Hematopoietic multipotent progenitor cell treated with erythropoietin and hydrocortisone succinate and interleukin-3 and kit ligand, for 15 days (in vitro differentiated cells): ENCODE data around the gene PROSER2.

Source experiments
- DNase-seq: peaks from one replicate; pipeline ENCODE4 v3.0.0-alpha.2; 2015; ENCODE audit warnings: low spot score

PROSER2 gene

DNA sequence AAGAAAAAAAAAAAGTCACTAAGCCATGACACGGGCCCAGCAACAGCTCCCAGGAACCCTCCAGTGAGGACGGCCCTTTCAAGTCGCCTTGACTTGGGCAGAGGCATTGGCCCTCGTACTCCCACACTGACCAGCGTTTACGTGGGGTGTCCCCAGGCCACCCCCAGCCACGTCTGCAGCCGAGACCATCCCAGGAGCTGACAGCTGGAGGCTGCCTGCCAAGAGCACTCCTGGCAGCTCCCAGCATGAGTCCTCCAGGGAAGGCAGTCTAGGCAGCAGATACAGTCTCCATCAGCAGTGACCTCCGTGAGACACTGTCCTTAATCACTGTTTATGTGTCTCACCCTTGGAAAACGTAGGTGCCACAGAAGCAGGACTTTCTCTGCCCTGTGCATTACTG, 86.5 kb downstream of the PROSER2 start:
- no peak for DNase-seq

DNA sequence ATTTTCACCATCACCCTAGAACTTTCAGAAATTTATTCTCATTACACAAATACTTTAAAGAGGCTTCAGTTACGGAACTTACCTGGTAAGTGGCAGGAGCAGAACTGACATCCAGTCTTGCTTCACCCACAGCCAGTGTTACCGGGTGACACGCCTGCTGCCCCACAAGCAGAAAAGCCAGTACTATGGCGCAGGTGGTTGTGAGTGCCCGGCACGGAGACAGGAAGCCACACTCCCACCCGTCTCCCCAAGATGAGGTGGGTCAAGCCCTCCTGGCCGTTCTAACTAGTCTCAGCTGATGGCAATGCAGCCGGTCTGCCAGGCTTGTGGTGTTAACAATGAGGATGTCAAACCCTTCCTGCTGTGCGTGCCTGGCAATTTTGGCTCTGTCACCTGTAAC, 86.9 kb downstream of the PROSER2 start:
- no peak for DNase-seq

DNA sequence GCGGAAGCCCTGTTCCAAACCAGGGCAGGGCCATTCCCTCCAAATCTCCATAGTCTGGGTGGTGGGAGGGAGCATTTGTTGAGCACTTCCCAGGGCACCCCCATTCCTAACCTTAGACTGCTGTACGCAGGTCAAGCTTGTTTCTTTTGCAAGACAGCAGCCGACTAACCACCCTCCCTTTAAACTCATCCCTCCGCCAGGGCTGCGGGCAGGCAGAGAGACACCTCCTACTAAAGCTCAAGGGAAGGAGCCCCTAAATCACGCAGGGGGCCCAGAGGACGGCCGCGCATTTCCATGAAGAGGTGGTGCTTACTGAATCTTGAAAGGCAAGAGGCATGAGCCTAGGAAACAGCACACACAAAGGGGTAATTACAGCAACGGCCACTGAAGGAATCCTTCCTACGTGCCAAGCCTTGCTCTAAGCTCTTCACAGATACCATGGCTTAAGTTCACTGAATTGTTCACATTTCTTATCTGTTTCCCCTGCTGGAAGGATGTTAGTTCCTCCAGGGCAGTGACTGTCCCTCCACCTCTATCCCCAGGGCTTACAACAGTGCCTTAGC, 90.0 kb downstream of the PROSER2 start:
- no peak for DNase-seq

DNA sequence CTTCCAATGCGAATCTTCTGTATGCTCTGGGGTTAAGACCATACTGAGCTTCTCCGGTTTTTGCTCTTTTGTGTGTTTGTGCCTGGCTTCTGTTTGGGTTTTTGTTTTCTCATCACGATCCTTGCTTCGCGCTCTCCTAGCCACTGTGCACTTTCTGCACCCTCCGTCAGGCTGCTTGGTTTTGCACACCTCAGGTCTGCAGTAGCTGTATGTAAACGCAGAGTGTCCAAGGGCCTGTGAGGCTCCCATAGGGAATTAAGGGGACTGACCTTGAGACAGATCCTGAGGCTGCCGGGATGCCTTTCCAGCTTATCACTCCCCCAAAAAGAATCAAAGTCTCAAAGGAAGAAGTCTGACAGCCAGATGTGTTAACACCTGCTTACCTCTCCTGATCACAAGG, 95.2 kb downstream of the PROSER2 start:
- DNase-seq, result no peak

DNA sequence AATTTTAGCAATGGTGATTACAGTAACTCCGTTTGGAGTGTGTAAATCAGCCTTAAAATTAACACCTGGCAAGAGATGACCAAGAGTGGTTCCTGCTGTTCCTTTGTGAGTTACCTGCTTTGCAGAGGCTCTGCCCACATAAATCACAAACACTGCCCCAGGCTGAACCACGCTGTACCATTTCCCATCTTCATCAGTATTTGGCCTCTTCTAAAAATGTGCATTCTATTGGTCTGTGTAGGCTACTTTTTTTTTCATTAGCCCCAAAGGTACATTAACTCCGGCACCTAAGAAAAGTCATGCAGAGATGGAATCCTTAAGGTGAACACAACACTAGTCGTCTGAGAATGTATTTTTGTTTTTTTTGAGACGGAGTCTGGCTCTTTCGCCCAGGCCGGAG, 96.1 kb downstream of the PROSER2 start:
- DNase-seq, result no peak
